ENCODE data around the gene ITGA2.
A peak's percentile ranks its signal among the peaks of the same experiment; 100 is the strongest.

Gene ITGA2

DNA sequence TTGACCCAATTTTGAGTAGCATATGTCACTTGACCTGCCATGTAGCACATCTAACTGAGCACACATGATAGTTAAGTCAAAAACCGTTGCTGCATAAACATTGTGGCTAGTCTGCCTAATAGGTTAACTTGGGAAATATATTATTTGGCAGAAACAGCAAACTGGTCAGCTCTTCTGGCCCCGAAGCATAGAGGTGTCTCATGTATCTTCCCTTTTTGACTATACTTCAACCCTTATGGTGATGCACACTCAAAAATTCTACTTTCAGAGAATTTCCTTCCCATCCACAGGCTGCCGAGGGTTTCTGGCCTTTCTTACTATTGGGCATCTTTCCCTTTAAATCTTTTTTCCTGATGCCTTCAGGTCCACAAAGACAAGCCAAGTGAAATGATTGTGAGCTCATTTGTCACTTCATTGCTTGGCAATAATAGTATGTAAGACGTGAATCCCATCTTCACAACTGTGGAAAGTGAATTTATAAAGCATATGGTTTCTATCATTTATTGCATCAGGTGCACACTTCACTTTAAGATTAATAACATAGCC, 79.2 kb downstream of the ITGA2 start:
- H3K4me3 ChIP-seq (ENCODE audit: low read depth, low read length) = no peak overlapping the region
- TF ChIP-seq, protein P1, sequence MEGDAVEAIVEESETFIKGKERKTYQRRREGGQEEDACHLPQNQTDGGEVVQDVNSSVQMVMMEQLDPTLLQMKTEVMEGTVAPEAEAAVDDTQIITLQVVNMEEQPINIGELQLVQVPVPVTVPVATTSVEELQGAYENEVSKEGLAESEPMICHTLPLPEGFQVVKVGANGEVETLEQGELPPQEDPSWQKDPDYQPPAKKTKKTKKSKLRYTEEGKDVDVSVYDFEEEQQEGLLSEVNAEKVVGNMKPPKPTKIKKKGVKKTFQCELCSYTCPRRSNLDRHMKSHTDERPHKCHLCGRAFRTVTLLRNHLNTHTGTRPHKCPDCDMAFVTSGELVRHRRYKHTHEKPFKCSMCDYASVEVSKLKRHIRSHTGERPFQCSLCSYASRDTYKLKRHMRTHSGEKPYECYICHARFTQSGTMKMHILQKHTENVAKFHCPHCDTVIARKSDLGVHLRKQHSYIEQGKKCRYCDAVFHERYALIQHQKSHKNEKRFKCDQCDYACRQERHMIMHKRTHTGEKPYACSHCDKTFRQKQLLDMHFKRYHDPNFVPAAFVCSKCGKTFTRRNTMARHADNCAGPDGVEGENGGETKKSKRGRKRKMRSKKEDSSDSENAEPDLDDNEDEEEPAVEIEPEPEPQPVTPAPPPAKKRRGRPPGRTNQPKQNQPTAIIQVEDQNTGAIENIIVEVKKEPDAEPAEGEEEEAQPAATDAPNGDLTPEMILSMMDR (IDR thresholded peaks at IDR 0.05; ENCODE audit: low read depth, low read length) = no peak
- DNase-seq (ENCODE audit: low read depth, low spot score) = no peak
- in situ Hi-C loops (cut with HindIII; ENCODE audit: low sequenced_read_pairs) = no loop called here

DNA sequence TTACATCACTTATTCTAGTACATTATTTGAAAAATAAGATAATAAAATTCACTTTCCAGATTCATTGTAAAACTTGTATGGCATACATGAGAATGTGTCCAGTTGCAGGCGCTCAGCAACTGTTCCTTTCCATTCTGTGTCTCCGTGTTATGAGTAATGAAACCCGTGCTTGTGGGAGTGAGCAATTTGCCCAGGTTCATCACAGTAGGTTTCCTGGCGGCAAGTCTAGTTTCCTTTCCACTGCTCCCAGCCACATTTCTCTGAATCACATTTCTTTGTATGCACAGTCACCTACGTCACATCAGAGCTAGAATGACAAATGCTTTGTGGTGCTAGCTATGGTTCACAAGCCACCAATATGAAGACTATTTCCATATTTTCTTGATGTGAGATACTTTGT, 80.5 kb downstream of the ITGA2 start:
- no peak overlapping the region for H3K4me3 ChIP-seq (ENCODE audit: low read depth, low read length)
- TF ChIP-seq, protein P1 (IDR thresholded peaks at IDR 0.05; ENCODE audit: low read depth, low read length) = no peak
- in situ Hi-C loops (cut with HindIII; ENCODE audit: low sequenced_read_pairs) = no loop called here
- DNase-seq (ENCODE audit: low read depth, low spot score) = peak; percentile 95

DNA sequence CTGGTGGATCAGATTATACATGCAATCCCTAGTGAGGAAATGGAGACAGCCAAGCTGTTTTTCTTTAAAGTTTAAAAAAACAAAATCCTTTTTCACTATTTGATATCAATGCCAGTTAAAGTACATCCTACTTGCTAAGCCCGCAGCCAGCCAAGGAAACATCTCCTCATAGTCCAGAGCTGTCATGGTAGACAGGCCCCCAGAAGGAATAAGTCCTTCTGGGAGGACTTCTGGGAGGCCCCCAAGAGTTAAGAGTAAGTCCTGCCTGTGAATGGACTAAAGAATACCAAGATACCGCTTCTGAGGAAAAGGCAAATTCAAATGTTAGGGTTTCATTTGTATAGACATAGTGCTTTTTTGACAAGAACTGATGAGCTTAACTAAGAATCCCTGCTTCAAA, 82.1 kb downstream of the ITGA2 start:
- no peak for DNase-seq (ENCODE audit: low read depth, low spot score)
- TF ChIP-seq, protein P1 (IDR thresholded peaks at IDR 0.05; ENCODE audit: low read depth, low read length) = no peak
- no peak overlapping the region for H3K4me3 ChIP-seq (ENCODE audit: low read depth, low read length)
- in situ Hi-C loops (cut with HindIII; ENCODE audit: low sequenced_read_pairs) = no loop called here

DNA sequence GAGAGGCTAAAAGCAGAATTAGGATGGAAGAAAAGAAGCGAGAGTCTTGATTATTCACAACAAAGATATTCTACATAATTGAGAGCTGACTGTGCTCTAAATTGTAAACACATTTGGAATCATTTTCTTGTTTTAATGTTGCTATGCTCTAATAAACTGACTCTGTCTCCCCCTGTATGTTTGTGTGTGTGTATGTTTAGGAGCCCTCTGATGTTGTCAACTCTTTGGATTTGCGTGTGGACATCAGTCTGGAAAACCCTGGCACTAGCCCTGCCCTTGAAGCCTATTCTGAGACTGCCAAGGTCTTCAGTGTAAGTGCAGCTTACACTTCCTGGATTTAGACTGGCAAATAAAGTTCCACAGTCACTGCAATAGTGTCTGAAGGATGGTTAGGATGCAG, 82.6 kb downstream of the ITGA2 start:
- TF ChIP-seq, protein P1 (IDR thresholded peaks at IDR 0.05; ENCODE audit: low read depth, low read length) = no peak
- DNase-seq (ENCODE audit: low read depth, low spot score) = no peak
- no peak overlapping the region for H3K4me3 ChIP-seq (ENCODE audit: low read depth, low read length)
- in situ Hi-C loops (cut with HindIII; ENCODE audit: low sequenced_read_pairs) = no loop called here

DNA sequence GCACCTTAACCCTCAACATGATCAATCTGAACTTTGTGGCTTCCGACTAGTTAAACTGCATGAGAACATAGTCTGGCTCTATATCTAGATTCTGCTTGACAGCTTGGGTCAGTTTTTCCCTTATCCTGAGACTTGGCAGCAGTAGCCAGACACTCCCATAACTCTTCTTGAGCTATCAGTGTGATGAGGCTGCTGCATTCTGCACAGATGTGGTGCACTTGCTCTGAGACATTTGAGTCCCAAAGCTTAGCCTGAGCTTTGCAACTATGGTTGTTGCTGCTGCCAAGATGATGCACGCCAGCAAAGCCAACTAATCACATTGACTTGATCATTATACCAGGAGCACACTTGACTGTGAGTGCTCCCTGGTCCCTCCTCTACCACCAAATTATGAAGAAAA, 84.2 kb downstream of the ITGA2 start:
- DNase-seq (ENCODE audit: low read depth, low spot score) = no peak
- H3K4me3 ChIP-seq (ENCODE audit: low read depth, low read length) = no peak overlapping the region
- in situ Hi-C loops (cut with HindIII; ENCODE audit: low sequenced_read_pairs) = no loop called here
- TF ChIP-seq, protein P1 (IDR thresholded peaks at IDR 0.05; ENCODE audit: low read depth, low read length) = no peak

DNA sequence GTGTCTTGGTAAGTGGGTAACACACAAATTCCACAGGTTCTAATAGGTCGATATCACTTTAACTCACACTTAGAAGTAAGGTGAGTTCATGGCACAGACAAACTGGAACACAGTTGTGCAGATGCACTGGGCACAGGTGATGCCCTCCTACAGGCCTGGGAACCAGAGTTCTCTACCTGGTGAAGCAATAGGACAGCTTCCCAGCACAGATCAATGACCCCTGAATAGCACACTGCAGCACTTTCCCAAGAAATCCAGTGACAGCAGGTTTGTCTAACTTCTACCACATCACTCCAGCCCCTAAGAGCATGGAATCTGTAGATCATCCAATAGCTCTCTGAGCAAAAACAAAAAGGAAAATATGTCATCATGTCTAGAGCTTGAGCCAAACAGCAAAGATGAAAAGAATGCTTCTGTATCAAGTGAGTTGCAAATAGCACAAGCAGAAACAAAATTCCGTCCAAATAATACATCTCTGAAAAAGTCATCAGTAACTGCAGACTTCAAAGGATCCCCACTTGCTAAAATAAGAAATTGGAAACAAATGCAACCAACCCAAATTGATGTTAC, 86.9 kb downstream of the ITGA2 start:
- DNase-seq (ENCODE audit: low read depth, low spot score) = no peak
- in situ Hi-C loops (cut with HindIII; ENCODE audit: low sequenced_read_pairs) = no loop called here
- H3K4me3 ChIP-seq (ENCODE audit: low read depth, low read length) = no peak overlapping the region
- TF ChIP-seq, protein P1 (IDR thresholded peaks at IDR 0.05; ENCODE audit: low read depth, low read length) = no peak
